SKM-1 (cell line): ENCODE measurements around the gene PER2.
"Not testable (repeated sequence)": the region's sequence is repeated elsewhere in the genome, so short reads cannot be mapped to it uniquely, and the experiment has no call there.

Experiments used
- DNase-seq: peaks from one replicate; lab custom pipeline; 2025; ENCODE audit not compliant: unreplicated experiment; lab: John Stamatoyannopoulos, UW

PER2 gene

GRCh38 chr2:238313289-238313990 lies 25.0 kb upstream of the PER2 start:
- no peak for DNase-seq

- not testable (repeated sequence) for DNase-seq
These were observed 22.3 kb upstream of the PER2 start for GRCh38 chr2:238310721-238311120.

- no peak for DNase-seq
These were observed 19.8 kb upstream of the PER2 start for GRCh38 chr2:238308177-238308576.

GRCh38 chr2:238306672-238306998 lies 18.2 kb upstream of the PER2 start:
- DNase-seq, result no peak

- no peak for DNase-seq
These were observed 17.7 kb upstream of the PER2 start for GRCh38 chr2:238305965-238306671.

- DNase-seq, result no peak
These were observed 16.9 kb upstream of the PER2 start for GRCh38 chr2:238305092-238305862.

GRCh38 chr2:238304116-238304515 lies 15.7 kb upstream of the PER2 start:
- no peak for DNase-seq

- no peak for DNase-seq
These were observed 14.3 kb upstream of the PER2 start for GRCh38 chr2:238302751-238303150.

- DNase-seq, result no peak
These were observed 13.7 kb upstream of the PER2 start for GRCh38 chr2:238302087-238302486.

- no peak for DNase-seq
These were observed 11.4 kb upstream of the PER2 start for GRCh38 chr2:238299803-238300202.

- DNase-seq, result no peak
These were observed 8.4 kb upstream of the PER2 start for GRCh38 chr2:238296638-238297457.

- DNase-seq, result no peak
These were observed 7.0 kb upstream of the PER2 start for GRCh38 chr2:238295144-238296112.

- no peak for DNase-seq
These were observed 6.2 kb upstream of the PER2 start for GRCh38 chr2:238294393-238295143.

- DNase-seq, result no peak
These were observed 5.6 kb upstream of the PER2 start for GRCh38 chr2:238294046-238294392.

GRCh38 chr2:238291550-238292281 lies 3.3 kb upstream of the PER2 start:
- no peak for DNase-seq

GRCh38 chr2:238290715-238291549 lies 2.5 kb upstream of the PER2 start:
- DNase-seq, result no peak

GRCh38 chr2:238290091-238290509 lies 1.7 kb upstream of the PER2 start:
- DNase-seq, result no peak

- DNase-seq, result no peak
These were observed 1.2 kb upstream of the PER2 start for GRCh38 chr2:238289574-238289973.
